ENCODE data around the gene NAT10.
"Not testable (repeated sequence)": the region's sequence is repeated elsewhere in the genome, so short reads cannot be mapped to it uniquely, and the experiment has no call there.

NAT10 gene

GRCh38 chr11:34105079-34105956 is at the start of gene NAT10:
Gene NAT10, plus strand, starts transcription at chr11:34105629. Its CDS starts 2,597 bp downstream, at chr11:34108226.
- DNase-seq, result peak; percentile 98

- DNase-seq, result no peak
Observed at GRCh38 chr11:34056672-34057071, 48.8 kb upstream of the NAT10 start.

GRCh38 chr11:34063061-34063795 is 42.2 kb upstream of the NAT10 start:
- DNase-seq, result no peak

GRCh38 chr11:34064291-34064690 is 41.1 kb upstream of the NAT10 start:
- no peak for DNase-seq

GRCh38 chr11:34065505-34066203 is 39.8 kb upstream of the NAT10 start:
- no peak for DNase-seq

- not testable (repeated sequence) for DNase-seq
Observed at GRCh38 chr11:34066766-34067165, 38.7 kb upstream of the NAT10 start.

GRCh38 chr11:34067383-34068065 is 37.9 kb upstream of the NAT10 start:
- no peak for DNase-seq

GRCh38 chr11:34068111-34068510 is 37.3 kb upstream of the NAT10 start:
- DNase-seq, result no peak

GRCh38 chr11:34071306-34071705 is 34.1 kb upstream of the NAT10 start:
- not testable (repeated sequence) for DNase-seq

- no peak for DNase-seq
Observed at GRCh38 chr11:34072041-34072440, 33.4 kb upstream of the NAT10 start.

- DNase-seq, result no peak
Observed at GRCh38 chr11:34072832-34073231, 32.6 kb upstream of the NAT10 start.

- no peak for DNase-seq
Observed at GRCh38 chr11:34074391-34074790, 31.0 kb upstream of the NAT10 start.

- DNase-seq, result no peak
Observed at GRCh38 chr11:34075178-34075820, 30.1 kb upstream of the NAT10 start.

GRCh38 chr11:34080609-34081008 is 24.8 kb upstream of the NAT10 start:
- no peak for DNase-seq

GRCh38 chr11:34084637-34085036 is 20.8 kb upstream of the NAT10 start:
- no peak for DNase-seq

- no peak for DNase-seq
Observed at GRCh38 chr11:34086554-34087283, 18.7 kb upstream of the NAT10 start.

GRCh38 chr11:34091825-34092224 is 13.6 kb upstream of the NAT10 start:
- DNase-seq, result no peak

- DNase-seq, result not testable (repeated sequence)
Observed at GRCh38 chr11:34094900-34095299, 10.5 kb upstream of the NAT10 start.

GRCh38 chr11:34098813-34099212 is 6.6 kb upstream of the NAT10 start:
- no peak for DNase-seq

- no peak for DNase-seq
Observed at GRCh38 chr11:34104680-34105078, 750 bp upstream of the NAT10 start.

GRCh38 chr11:34105957-34106504 is 602 bp downstream of the NAT10 start:
- no peak for DNase-seq

All from DMS153 (cell line).